Skin of body (tissue), 2 donors: ENCODE measurements around the gene POLD2. TPM values are rescaled to one million over a fixed set of nuclear protein-coding genes. Genes with fewer than 3 reads are reported as not detected.

Experiments
- DNase-seq: peaks from one replicate; lab custom pipeline; 2025; lab: John Stamatoyannopoulos, UW
- total RNA-seq: library from RNA; depleted of rRNA; stranded (reverse); fragments of >200 nt; gene quantifications from one replicate; pipeline ENCODE4 v1.2.3, GENCODE V29; 2014

POLD2 gene
- total RNA-seq, 1 donor from 2014 or later, result 46.2 TPM

GRCh38 chr7:44114586-44115310 is 8.6 kb downstream of the POLD2 start:
- DNase-seq, result no peak

DNA sequence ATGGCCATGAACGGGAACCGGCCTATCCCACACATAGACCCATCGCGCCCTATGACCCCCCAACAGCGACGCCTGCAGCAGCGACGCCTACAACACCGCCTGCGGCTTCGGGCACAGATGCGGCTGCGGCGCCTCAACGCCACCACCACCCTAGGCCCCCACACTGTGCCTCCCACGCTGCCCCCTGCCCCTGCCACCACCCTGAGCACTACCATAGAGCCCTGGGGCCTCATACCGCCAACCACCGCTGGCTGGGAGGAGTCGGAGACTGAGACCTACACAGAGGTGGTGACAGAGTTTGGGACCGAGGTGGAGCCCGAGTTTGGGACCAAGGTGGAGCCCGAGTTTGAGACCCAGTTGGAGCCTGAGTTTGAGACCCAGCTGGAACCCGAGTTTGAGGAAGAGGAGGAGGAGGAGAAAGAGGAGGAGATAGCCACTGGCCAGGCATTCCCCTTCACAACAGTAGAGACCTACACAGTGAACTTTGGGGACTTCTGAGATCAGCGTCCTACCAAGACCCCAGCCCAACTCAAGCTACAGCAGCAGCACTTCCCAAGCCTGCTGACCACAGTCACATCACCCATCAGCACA is 9.5 kb downstream of the POLD2 start:
- DNase-seq, result no peak

GRCh38 chr7:44112997-44113763 is 10.2 kb downstream of the POLD2 start:
- no peak for DNase-seq

GRCh38 chr7:44112231-44112996 is 10.9 kb downstream of the POLD2 start:
- no peak for DNase-seq

GRCh38 chr7:44111761-44112160 is 11.6 kb downstream of the POLD2 start:
- no peak for DNase-seq

DNA sequence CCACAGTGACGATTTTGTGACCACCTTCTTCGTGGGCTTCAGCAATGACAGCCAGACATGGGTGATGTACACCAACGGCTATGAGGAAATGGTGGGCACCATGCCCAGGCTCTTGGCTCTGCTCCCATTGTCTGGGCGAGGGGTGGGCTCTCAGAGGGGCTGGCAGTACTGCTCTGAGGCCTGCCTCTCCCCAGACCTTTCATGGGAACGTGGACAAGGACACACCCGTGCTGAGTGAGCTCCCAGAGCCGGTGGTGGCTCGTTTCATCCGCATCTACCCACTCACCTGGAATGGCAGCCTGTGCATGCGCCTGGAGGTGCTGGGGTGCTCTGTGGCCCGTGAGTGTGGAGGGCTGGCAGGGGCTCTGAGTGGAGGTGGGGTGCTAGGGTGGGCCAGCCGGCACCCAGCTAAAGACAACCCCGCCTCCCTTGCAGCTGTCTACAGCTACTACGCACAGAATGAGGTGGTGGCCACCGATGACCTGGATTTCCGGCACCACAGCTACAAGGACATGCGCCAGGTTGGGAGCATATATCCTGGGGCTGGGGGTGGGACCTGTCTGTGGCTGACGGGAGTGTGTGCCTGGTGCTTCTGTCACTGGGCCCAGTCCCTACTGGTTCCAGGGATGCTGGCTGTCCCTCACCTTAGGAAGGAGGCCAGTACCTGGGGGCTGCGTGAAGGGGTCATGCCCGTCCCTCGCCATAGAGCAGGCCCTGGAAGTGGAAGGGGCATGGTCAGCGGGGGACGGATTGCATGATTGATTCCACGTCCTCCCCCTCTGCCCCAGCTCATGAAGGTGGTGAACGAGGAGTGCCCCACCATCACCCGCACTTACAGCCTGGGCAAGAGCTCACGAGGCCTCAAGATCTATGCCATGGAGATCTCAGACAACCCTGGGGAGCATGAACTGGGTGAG is 12.4 kb downstream of the POLD2 start:
- DNase-seq, result no peak

DNA sequence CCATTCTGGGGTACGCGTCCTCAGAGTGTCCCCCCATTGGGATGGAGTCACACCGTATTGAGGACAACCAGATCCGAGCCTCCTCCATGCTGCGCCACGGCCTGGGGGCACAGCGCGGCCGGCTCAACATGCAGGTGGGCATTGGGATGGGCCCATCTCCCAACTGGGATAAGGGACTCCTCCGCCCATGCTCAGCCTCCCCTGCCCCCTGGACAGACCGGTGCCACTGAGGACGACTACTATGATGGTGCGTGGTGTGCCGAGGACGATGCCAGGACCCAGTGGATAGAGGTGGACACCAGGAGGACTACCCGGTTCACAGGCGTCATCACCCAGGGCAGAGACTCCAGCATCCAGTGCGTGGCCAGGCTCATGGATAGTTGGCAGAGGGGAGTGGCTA is 13.4 kb downstream of the POLD2 start:
- no peak for DNase-seq

GRCh38 chr7:44108768-44109750 is 14.3 kb downstream of the POLD2 start:
- no peak for DNase-seq

- DNase-seq, result no peak
These were observed 15.2 kb downstream of the POLD2 start for GRCh38 chr7:44107961-44108767.

GRCh38 chr7:44107116-44107960 is 16.0 kb downstream of the POLD2 start:
- DNase-seq, result no peak

- DNase-seq, result no peak
These were observed 16.9 kb downstream of the POLD2 start for GRCh38 chr7:44106311-44107065.

DNA sequence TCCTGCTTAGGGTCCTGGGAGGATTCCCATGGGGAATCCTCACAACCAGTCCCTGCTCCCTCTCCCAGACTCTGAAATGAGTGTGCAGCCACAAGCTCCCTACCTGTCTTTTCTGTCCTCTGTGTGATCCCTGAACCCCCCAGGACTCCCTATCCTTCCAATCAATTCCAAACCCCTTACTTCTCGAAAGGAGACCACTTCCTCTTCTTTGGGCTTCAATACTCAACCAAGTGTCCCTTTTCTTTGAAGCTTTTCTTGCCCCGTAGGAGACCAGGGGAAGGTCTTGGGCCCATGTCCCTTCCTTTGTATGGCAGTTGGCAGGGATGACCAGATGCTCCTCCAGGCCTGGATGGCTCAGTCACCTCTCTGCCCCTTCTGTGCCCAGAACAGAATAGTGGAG is 17.5 kb downstream of the POLD2 start:
- no peak for DNase-seq

DNA sequence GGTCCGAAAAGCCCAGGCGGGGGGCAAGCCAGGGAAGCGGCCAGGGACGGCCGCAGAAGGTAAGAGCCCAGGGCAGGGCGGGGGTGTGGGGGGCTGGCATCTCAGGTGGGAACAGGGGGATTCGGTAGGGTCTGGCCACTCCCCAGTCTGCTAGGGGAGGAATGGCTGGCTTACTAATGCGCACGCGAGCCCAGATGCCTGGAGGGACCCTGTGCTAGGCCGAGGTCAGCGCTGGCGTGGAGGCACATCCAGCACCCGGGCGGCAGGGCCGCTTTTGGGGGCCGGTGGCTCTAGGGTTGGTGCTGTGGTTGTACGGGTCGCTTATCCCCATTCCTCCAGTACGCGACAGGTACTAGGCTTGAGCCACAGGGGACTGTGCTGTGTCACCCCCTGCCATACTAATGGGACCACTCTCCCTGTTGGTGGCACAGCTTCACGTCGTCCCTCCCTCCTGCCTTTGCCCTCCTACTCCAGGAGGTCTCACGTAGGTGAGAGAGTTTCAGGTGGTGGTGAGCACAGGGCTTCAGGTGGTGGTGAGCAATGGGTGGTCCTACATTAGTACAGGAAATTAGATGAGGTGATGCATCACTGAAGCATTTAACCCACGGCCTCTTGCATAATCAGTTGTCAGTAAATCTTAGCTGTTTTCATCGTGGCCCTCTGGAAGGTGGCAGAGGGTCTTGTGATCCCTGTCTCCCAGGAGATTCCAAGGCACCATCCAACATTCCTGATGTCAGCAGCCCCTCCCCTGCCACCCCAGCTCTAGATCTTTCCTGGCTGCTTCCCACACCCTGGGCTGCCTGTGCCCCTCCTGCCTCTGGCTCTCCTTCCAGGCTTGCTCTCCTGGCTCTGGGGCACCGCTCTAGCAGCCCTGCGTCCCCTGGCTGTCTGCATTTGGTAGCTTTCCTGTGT is 18.2 kb downstream of the POLD2 start:
- DNase-seq, result no peak

DNA sequence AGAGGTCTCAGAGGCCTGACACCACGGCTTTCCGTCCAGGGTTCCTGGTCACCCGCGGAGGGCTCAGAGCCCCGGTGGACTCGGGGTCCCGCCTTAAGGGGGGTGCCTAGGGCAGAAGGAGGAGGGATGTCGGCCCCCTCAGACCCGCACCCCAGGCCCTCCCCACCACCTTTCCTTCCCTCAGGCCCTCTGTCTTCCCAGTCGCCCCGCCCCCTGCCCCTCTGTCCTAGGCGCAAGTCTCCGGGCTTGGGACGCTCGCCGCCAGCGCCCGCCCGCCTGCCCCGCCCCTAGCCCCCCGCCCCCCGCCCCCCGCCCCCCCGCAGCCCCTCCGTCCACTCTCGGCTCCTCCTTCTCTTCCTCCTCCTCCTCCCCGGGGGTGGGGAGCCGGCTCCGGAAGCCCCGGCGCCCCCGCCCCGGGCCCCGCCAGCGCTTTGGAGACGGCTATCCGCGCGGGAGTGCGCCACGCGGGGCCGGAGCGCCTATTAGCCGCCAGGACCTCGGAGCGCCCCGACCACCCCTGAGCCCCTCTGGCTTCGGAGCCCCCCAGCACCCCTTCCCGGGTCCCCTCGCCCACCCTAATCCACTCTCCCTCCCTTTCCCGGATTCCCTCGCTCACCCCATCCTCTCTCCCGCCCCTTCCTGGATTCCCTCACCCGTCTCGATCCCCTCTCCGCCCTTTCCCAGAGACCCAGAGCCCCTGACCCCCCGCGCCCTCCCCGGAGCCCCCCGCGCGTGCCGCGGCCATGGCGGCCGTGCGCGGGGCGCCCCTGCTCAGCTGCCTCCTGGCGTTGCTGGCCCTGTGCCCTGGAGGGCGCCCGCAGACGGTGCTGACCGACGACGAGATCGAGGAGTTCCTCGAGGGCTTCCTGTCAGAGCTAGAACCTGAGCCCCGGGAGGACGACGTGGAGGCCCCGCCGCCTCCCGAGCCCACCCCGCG is 19.2 kb downstream of the POLD2 start, which contains the start of gene AEBP1:
AEBP1 (plus strand) TSS at position 423 of the 937 bp plus-strand sequence; CDS start at position 744, 321 bp downstream.
- no peak for DNase-seq

DNA sequence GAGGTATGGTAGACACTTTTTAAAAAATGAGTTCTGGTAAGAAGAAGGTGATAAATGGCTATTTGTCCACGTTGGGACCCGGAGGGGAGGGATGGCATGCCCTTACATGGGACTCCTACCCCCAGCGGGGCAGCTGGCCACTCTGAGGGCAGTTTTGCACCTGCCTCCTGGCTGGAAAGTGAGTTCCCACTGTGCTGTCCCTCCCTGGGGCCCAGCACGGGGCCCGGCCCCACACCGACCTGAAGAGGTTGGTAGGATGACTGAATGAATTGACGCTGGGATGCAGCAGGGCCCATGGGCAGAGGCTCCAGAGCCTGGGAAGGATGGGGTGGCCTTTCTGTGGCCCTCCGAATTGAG is 19.8 kb downstream of the POLD2 start:
- no peak for DNase-seq
